HepG2 (cell line): ENCODE results near the gene NDUFS2.

Experiments used
- EP300 ChIP-seq, 3 experiments: sonication (generic) in 1 of 3; formaldehyde crosslinking in 1 of 3; IDR thresholded peaks; 2 replicates each; pipeline versions ENCODE4 v1.5.1 to v1.6.1; 2011 to 2020; ENCODE audit warnings: low read depth in 2 of 3, low read length in 2 of 3, borderline replicate concordance in 1 of 3, improper control_type of control experiment in 1 of 3, mild to moderate bottlenecking in 1 of 3, missing genetic modification reagents in 1 of 3, moderate library complexity in 1 of 3
- FOXM1 ChIP-seq: sonication (generic); formaldehyde crosslinking; IDR thresholded peaks from 2 replicates; pipeline ENCODE4 v1.5.0; 2020; ENCODE audit warnings: missing genetic modification reagents
- RXRA ChIP-seq: sonication (generic); formaldehyde crosslinking; IDR thresholded peaks from 2 replicates; pipeline ENCODE4 v1.5.1; 2020; ENCODE audit warnings: missing genetic modification reagents
- ZFAT ChIP-seq: sonication (generic); formaldehyde crosslinking; conservative IDR thresholded peaks from 2 replicates; pipeline ENCODE4 v1.8.1; 2023; ENCODE audit warnings: missing genetic modification reagents, inconsistent platforms
- ZFP36 ChIP-seq: fragments of 150-350 bp; IDR thresholded peaks from 2 replicates; pipeline ENCODE4 v1.6.1; 2018; ENCODE audit warnings: borderline replicate concordance, low read length, low read depth; ENCODE audit not compliant: partially characterized antibody
- ZKSCAN1 ChIP-seq: fragments of 150-350 bp; IDR thresholded peaks from 2 replicates; pipeline ENCODE4 v1.6.1; 2014; ENCODE audit warnings: low read length
- ZNF138 ChIP-seq: sonication (generic); formaldehyde crosslinking; IDR thresholded peaks from 2 replicates; pipeline ENCODE4 v1.5.0; 2020; ENCODE audit warnings: mild to moderate bottlenecking, low read depth, missing genetic modification reagents
- ZSCAN5A ChIP-seq: sonication (generic); formaldehyde crosslinking; IDR thresholded peaks from 2 replicates; pipeline ENCODE4 v1.8.0; 2022; ENCODE audit warnings: mild to moderate bottlenecking, missing genetic modification reagents, borderline replicate concordance
- TF ChIP-seq, protein P1 (sequence below): IDR thresholded peaks from 2 replicates; pipeline ENCODE4 v1.6.1; 2016
- TF ChIP-seq, protein P2 (sequence below): sonication (generic); formaldehyde crosslinking; IDR thresholded peaks from 2 replicates; pipeline ENCODE4 v1.5.0; 2020; ENCODE audit warnings: missing genetic modification reagents
- TF ChIP-seq, protein P3 (sequence below): sonication (generic); formaldehyde crosslinking; IDR thresholded peaks from 2 replicates; pipeline ENCODE4 v1.5.0; 2020; ENCODE audit warnings: mild to moderate bottlenecking, missing genetic modification reagents, moderate library complexity

GRCh38 chr1:161190962-161191521 is 11.1 kb upstream of the NDUFS2 start:
- TF ChIP-seq ZKSCAN1 (no peak), ZFP36 (no peak), ZNF138 (no peak), FOXM1 (no peak), EP300 (IDR thresholded peaks at IDR 0.05; ENCODE audit: low read depth in 2 of 2, low read length in 2 of 2) (no peak), EP300 (CRISPR knock-in tag; IDR thresholded peaks at IDR 0.05; ENCODE audit: borderline replicate concordance) (no peak), ZFAT (CRISPR knock-in tag) (no peak), RXRA (CRISPR knock-in tag) (no peak), ZSCAN5A (no peak)
- TF ChIP-seq, protein P1, sequence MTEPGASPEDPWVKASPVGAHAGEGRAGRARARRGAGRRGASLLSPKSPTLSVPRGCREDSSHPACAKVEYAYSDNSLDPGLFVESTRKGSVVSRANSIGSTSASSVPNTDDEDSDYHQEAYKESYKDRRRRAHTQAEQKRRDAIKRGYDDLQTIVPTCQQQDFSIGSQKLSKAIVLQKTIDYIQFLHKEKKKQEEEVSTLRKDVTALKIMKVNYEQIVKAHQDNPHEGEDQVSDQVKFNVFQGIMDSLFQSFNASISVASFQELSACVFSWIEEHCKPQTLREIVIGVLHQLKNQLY (CRISPR knock-in tag), result no peak
- TF ChIP-seq, protein P2, sequence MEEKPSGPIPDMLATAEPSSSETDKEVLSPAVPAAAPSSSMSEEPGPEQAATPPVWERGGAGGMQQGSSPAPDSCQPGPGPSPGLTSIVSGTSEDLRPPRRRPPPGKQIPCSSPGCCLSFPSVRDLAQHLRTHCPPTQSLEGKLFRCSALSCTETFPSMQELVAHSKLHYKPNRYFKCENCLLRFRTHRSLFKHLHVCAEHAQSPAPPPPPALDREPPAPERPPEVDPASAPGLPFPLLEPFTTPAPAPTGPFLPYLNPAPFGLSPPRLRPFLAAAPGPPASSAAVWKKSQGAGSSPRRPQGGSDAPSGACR (CRISPR knock-in tag), result no peak
- TF ChIP-seq, protein P3, sequence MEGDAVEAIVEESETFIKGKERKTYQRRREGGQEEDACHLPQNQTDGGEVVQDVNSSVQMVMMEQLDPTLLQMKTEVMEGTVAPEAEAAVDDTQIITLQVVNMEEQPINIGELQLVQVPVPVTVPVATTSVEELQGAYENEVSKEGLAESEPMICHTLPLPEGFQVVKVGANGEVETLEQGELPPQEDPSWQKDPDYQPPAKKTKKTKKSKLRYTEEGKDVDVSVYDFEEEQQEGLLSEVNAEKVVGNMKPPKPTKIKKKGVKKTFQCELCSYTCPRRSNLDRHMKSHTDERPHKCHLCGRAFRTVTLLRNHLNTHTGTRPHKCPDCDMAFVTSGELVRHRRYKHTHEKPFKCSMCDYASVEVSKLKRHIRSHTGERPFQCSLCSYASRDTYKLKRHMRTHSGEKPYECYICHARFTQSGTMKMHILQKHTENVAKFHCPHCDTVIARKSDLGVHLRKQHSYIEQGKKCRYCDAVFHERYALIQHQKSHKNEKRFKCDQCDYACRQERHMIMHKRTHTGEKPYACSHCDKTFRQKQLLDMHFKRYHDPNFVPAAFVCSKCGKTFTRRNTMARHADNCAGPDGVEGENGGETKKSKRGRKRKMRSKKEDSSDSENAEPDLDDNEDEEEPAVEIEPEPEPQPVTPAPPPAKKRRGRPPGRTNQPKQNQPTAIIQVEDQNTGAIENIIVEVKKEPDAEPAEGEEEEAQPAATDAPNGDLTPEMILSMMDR (CRISPR knock-in tag), result no peak
